Activated CD4-positive, alpha-beta T cell treated with anti-CD3 and anti-CD28 coated beads, Interleukin-2, Interleukin-4, amounts not matched to agents 100 ng/mL and 50 ng/mL, durations not matched to agents 16 hours and 8 hours (primary cell): ENCODE results near the gene UBALD2.
A peak's percentile ranks its signal among the peaks of the same experiment; 100 is the strongest.
"Not testable (repeated sequence)": the region's sequence is repeated elsewhere in the genome, so short reads cannot be mapped to it uniquely, and the experiment has no call there.

Experiments used
- DNase-seq: peaks from one replicate; pipeline ENCODE4 v3.0.0-alpha.2; 2020; ENCODE audit warnings: low spot score

The UBALD2 gene

DNA sequence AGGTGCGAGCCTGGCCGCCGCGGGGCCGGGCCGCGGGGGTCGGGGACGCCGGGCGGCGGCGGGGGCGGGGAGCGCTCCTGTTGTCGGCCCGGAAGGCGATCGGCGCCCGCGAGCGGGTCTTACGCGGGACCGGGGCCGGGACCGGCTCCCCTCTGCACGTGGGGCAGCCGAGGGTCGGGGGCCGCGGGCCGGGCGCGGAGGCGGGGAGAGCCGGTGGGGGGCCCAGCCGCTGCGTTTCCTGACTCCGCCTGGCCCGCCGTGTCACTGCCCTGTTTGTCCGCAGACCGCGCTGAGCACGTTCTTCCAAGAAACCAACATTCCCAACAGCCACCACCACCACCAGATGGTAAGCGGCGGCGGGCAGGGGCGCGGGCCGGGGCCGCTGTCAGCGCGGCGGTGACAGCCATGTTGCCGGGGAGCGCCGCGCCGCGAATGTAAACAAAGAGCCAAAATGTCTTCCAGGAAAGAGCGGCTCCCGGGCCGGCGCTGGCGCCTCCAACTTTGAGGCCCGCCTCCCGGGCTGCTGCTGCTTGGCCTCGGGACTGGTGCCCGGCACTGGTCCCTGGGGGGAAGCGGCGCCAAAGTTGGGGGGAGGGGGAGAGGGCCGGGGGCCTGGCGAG, 586 bp downstream of the UBALD2 start:
- DNase-seq, result no peak

DNA sequence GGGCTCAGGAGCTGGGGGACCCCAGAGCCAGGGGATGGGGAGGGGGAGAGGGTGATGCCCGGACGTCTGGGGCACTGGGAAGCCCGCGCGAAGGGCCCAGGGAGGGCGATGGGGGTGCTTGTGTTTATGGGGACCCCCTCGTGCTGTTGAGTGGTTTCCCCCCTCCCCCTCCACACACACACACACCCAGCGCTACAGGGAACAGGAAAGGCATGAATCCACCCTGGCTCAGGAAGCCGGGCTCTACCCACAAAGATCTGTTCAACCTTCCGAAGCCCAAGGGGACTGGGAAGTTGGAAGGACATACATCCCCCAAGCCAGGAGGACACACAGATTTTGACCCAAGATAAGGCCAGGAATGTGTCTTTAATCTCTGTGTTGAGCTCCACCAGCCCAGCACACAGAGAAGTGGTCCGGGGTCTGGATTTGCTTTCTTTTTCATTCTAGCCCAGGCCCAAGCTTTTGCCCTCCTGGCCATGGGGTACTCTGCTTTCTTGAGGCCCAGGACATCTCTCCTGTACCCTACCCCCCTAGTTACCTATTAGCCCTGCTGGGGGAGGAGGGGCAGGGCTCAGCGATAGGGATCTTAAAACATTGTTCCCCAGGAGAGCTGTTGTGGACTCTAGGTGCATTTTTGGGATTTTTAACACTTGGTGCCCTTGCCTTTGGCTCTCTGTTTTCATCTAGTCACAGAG, 1.2 kb downstream of the UBALD2 start:
- DNase-seq, result no peak

DNA sequence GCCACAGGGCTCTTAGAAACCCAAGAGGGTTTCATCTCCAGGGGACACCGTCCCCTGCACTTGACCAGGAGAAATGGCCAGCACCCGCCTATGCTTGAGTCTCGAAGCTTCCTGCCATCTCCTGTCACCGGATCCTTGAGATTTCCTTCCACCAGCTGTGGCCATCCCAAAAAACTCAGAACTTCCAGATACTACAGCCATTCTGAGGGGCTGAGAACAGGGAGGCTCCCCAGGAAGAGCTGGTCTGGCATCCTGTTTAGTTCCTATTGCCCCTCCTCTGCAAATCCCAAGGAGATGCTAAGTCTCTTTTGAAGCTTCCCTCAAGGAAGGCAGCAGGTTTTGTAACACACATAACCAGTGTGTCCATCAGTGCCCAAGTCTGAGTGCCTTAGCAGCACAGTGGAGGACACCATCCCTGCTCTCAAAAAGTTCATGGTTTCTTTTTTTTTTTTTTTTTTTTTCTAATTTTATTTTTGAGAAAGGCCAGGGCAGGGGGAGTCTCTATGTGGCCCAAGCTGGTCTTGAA, 2.0 kb downstream of the UBALD2 start:
- DNase-seq, result no peak

DNA sequence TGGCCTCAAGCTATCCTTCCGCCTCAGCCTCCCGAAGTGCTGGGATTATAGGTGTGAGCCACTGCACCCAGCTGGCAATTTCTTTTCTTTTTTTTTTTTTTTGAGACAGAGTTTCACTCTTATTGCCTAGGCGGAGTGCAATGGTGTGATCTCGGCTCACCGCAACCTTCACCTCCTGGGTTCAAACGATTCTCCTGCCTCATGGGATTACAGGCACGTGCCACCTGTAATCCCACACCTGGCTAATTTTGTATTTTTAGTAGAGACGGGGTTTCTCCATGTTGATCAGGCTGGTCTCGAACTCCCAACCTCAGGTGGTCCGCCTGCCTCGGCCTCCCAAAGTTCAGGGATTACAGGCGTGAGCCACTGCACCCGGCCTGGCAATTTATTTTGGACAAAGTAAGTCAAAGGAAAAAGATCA, 2.4 kb downstream of the UBALD2 start:
- DNase-seq, result not testable (repeated sequence)

DNA sequence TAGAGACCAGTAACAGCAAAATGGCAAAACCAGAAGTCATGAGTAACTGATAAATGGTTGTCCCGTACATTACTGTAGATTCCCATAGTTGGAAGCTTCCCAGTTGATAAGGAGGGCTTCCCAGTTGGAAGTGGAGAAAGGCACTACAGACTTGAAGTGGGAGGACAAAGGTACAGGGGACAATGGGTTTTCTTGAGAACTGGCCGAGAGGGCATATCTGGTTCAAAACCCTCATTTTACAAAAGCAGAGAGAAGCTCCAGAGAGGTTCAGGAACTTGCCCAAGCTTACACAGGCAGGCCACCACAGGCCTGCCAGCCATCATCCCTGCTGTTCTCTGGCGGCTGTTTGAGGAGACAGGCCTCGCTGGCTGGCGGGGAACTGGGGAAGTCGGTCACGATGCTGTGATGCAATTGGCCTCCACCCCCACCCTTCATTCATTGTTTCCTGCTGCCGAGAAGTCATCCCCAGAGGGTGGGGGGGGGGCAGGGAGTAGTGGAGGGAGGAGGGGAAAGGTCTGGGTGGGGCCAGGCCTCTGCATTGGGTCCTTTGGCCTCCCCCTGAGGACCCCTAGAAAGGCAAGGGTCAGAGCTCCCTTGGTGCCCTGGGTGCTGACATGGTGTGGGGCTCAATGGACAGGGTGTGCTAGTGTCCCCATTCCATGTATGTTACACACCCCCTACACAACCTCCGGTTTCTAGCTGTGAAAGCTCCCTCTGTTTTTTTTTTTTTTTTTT, 3.0 kb downstream of the UBALD2 start:
- peak; percentile 86 for DNase-seq

DNA sequence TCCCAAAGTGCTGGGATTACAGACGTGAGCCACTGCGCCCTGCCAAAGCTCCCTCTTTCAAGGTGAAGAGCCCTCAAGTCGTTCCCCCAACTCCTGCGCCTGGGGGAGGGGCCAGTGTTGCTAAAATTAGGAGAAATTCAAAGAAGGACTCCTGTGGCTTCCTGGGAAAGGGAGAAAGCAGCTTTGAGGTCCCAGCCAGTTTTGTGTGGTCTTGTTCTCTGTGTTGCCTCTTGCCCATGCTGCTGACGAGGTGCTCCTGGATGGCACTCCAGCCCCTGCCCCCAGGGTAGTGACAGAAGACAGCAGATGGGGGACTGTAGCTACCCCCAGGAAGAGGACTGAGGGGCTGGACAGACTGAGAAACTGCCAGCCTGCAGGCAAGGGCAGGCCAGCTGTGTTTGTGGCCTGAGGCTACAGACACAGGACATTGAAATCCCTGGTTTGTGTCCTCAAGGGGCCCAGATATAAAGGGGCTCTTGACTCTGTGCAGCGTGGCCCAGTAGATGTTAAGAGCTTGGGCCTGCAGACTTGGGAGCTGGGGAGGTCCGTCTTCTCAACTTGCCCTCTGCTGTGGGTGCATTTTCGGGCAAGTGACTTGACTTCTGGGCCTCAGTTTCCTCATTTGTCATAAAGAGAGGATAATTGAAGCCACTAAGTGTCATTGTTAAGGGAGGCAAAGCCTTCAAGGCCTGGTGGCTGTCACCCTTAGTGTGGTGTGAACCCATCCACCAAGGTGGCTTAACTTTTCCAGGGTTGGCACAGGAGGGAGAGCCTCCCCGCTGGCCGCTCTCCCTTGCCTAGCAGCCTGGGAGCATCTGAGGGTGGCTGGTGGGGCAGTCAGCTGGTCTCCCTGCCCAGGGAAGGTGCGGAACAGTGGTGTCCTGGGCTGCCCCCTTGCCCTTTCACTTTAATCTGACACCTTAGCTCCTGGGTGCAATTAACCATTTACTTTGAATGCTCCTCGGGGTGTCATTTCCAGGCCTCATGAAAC, 4.1 kb downstream of the UBALD2 start:
- DNase-seq, result no peak

DNA sequence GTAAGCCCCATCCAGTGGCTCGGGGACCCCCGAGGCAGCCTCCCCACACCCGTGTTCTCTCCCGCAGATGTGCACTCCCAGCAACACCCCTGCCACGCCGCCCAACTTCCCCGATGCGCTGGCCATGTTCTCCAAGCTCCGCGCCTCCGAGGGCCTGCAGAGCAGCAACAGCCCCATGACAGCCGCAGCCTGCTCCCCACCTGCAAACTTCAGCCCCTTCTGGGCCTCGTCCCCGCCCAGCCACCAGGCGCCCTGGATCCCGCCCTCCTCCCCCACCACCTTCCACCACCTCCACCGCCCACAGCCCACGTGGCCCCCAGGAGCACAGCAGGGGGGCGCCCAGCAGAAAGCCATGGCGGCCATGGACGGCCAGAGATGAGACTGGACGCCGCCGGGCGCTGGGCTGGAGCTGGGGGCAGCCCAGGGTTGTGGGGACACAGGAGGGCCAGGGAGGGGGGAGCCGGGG, 5.0 kb downstream of the UBALD2 start:
- DNase-seq, result no peak

DNA sequence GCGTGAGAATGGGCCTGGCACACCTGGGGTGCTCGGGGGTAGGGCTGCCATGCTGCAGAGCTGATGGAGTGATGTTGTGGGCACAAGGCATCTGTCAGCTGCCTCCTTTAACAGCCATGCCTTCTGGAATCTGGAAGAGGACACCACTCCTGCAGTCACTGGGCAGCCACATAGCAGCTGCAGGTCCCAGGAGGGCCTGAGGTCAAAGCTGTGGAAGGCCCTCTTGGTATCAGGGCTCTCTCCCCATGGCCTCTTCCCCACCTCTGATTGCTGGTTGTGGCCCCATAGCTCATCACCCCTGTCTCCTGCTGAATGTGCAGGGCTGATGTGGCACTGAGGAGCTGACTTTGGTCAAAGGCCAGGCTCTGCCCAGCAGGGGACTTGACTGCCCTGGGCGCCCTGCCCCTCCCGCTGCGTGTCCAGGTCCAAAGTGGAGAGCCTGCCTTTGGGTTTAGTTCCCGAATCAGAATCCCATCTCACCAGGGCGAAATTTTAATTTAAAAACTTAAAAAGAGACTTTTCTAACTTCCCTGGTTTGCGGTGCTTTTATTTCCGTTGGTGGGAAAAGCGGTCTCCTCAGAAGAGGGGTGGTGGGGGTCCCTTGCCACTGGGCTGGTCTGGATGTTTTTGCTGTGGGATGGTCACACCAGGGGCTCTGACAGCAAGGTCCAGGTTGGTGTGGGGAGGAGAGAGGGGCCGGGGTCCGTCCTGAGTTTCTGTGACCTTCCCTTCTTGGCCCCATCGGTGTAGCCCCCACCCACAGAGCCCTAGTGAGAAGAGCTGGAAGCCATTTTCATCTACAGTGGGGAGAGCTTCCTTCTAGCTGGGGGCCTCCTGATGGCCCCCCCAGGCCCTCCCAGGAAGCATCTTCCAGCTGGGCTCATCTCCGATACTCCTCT, 5.9 kb downstream of the UBALD2 start:
- DNase-seq, result no peak

DNA sequence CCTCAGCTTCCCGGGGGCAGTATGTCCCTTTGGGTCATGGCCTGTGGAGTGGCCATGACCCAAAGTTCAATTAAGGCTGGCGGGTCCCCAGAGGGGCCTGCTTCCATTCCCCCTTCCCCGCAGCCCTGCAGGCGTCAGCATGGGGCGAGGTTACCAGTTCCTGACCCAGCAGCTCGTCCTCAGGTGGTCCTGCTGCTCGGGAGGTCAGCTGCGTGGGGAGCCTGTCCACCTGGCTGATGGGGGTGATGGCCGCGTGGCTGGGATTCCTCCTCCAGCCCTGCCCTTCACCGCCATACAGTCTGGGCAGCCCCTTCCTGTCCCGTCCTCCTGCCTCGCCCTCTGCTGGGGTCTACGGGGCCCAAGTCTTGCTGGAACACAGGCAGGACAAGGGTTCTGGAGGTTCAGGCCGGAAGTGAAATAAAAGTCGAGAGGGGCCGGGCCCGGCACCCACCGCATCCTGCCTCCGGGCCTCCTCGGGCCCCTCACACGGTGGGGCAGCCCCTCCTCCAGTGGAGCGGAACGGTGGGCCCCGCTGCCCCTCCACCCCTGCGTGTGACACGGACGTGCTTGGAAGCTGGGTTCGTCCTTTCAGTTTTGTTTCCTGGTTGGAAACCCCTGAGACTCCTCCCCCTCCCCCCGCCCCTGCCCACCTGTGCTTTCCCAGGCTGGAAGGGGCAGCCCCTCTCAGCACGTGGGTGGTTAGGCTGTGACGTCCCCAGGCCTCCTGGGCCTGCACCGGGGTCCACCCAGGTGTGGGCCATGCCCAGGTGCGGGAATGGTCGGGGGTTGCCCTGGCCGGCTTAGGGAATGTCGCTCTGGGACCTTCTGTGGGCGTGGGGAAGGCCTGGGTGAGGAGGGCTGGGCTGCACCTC, 6.8 kb downstream of the UBALD2 start:
- DNase-seq, result peak; percentile 66

DNA sequence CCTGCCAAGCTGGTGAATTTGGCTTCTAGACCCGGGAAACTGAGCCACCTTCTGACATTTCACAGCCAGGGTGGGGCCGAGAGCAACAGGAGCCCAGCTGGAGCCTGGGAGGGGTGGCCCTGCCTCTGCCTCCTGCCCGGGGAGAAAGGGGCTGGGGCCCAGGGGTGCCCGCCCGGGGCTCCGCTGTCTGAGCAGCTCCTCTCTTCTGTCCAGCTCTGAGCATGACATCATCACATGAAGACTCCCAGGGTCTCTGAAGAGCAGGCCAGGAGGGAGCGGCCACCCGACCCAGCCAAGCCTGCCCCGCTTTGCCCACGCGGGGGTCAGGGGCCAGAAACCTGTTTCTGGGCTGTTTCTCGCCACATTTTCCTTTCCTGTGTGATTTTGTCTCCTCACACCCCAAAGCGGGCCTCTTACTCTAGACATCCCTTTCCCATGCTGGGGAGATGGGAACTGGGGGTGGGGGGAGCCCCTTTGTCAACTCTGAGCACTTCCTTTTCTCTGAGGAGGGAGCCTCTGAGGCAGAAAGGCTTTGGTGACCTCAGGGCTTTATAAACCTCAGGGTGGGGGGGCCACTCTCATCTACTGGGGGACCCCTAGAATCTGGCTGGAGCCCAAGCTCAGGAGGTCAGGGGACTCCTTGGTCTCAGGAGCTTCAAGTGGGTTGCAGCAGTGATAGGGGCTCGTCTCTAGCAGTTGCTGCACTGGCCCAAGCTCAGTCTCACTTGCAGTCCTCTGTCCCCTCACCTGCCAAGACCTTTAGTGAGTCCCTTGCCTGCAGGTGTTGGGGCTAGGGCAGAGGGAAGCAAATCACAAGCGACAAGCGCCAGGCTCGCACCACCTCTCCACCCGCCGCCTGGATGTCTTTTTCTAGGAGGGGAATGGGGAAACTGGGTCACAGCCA, 7.6 kb downstream of the UBALD2 start:
- no peak for DNase-seq

DNA sequence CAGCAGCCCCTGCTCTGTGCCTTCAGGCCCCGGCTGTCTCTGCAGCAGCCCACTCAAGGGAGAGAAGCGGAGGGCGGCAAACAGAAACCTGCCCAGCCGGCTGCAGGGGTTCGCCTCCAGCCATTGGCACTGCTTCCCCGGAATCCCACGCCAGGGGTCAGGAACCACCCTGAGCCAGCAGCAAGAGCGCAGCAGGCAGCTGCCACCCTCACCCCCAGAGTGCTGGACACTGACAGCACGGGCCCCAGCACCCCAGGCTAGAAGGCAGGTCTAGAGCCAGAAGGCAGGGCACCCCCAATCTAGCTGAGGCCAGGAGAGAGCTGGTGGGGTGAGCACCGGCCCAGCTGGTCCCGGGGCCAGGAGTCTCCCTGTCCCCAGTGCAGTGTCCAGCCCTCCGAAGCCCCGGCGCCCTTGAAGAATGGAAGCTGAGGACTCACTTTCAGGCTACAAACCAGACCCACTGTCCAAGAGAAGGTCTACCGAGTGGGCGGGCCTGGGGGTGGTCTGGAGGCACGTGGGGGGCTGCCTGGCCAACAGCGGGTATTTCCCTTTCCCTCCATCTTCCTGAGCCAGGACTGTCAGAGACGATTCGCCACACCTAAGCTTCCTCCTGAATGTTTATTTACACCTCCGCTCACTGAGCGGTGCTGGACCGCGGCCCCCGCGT, 8.4 kb downstream of the UBALD2 start:
- DNase-seq, result no peak

DNA sequence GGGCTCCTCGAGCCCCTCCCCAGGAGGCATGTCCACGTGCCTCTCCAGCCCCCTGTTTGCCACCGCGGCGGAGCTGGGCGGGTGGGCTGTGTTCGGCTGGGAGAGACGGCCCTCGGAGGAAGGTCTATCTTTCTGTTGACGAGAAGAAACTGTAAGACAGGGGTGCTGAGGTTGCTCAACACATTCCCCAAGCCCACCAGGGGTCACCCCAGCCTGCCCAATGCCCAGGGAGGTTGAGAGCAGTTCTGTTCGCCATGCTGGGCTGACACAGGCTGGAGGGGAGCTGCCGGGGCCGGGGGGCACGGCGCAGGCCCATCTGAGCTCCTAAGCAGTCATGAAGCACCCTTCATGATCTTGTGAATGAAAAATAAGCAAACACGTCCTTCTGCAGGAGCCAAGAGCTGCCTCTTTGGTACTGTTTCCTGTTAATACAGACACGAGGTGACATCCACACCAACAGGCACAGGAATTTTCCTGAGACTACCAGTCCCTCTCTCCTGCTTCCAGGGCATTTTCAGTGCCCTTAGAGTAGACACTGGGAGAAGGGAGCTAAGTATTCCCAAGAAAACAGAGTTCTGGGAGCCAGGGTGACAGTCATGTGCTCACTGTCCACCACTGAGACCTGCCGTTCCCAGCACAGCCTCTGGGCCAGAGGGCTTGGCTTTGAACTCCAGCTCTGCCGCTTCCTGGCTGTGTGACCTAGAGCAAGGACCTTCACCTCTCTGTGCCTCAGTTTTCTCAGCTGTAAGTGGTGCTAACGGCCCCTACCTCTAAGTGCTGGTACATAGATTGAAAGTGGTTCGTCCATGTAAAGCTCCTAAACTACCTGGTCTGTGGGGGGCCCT, 9.2 kb downstream of the UBALD2 start:
- no peak for DNase-seq

DNA sequence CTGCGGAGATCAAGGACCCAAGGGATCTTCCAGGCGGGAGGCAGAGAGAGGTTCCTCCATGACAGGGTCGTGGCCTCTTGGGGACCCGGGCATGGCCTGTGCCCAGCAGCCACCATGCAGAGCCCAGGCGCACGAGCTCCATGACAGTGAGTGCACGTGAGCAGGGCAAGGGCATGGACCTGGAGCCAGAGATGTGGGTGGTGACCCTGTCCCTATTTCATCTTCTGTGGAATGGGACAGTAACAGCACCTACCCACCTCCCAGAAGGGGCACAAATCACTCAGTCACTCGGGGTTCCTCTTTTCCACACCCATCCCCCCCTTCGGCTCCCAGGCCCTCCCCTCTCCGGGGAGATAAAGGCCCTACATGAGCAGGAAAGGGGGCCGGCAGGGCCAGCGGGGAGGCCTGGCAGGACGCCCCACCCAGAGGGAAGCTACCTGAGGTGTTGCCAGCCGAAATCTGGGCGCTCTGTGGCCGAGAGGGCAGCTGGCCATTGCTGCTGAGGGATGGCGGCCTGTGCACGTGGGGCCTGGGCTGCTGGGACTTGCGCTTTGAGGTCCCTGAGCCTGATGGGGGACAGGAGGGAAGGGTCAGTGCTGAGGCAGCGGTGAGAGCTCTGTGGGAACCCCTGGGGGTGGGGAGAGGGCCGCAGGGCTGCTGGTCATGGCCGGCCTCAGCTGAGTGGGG, 10.4 kb downstream of the UBALD2 start:
- DNase-seq, result no peak

DNA sequence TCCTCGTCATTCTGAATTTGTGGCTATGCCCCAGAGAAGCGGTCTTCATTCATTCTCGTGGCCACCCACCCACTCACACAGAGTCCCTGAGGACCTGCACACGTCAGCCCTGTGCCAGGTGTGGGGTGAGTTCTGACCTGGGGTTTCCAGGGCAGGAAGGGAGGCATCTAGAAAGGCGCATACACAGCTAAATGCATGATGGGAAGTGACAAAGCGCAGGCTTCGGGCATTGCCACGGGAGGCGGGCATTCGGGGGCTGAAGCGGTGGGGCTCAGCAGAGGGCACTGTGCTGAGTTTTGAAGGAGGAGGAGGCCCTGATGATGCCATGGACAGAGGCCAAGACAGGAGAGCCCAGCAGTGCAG, 10.9 kb downstream of the UBALD2 start:
- no peak for DNase-seq

DNA sequence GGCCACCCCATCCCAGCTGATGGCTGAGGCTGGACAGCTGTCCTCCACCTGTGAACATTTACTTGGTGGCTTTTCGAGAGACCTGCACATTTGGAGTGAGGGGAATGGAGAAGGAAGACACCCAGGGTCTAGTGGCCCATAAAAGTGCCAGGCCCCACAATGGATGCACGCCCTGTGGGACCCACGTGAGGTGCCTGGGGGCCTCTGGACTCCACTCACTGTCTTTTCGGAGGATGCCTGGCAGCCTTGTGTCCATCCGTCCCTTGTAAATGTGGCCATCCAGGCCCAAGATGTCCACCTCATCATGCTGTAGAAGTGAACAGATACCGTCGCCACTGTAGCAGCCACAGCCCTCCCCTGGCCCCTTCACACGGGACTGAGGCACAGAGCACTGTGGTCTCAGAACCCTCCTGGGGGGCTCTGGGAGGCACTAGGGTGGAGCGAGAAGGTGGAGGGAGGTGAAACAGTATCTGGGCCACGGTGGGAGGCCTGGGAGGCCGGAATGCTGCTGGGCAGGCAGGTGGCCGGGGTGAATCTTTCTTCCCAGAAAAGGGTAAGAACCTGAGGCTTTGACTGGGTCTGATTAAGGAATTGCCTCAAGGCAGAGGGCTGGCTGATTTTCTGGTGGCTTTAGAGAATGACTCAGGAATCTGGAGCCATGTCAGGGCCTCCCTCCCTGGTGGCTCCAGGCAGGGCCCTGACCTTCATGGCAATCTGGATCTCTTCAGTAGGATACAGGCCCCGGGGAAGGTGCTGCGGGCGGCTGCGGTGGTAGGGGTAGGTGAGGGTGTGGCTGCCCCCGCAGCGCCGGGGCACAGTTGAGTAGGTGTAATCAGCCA, 11.5 kb downstream of the UBALD2 start:
- no peak for DNase-seq
